HG03558 (cell line): ENCODE results near the gene DAB2IP.
"Not testable (repeated sequence)": the region's sequence is repeated elsewhere in the genome, so short reads cannot be mapped to it uniquely, and the experiment has no call there.

Experiments
- ATAC-seq: cut with Tn5 transposase; IDR thresholded peaks from one replicate; pipeline ENCODE4 v1.9.1; 2021; ENCODE audit warnings: moderate number of reproducible peaks; ENCODE audit not compliant: unreplicated experiment; ENCODE audit errors: extremely low read depth

DAB2IP gene

DNA sequence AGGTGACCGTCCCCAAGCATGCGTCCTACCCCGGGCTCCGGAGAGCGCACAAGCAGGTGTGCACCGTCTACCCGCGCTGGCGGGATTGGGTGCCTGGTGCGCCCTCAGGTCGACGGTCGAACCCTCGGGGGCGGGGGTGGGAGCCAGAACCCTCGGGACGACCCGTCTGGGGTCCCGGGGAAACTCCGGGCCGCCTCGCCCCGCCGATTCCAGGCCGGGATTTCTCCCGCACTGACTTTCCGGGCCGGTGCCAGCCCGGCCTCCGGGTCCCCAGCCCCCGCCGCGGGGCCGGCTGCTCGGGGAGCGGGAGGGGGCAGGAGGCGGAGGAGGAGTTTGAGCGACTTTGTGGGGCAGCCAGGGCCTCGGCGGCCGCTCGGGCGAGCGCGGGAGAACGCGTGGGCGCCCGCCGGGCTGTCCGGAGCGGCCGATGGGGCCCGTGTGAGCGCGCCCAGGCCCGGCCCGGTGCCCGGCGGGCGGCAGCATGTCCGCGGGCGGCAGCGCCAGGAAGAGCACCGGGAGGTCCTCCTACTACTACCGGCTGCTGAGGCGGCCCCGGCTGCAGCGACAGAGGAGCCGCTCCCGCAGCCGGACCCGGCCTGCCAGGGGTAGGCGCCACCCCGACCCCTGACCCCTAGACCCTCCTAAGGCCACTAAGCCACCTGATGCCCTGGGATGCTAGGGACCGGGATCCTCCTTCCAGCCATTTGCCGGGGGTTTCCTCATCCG lies at the start of gene DAB2IP:
Gene DAB2IP, plus strand, starts transcription at position 340 of the 726 bp plus-strand sequence. Its CDS starts 142 bp downstream, at position 482.
- ATAC-seq: no peak

GRCh38 chr9:121603028-121603427 lies 48.4 kb upstream of the DAB2IP start:
- ATAC-seq: no peak

- ATAC-seq: no peak
Measured at GRCh38 chr9:121604242-121604641, 47.2 kb upstream of the DAB2IP start.

GRCh38 chr9:121604654-121605053 lies 46.8 kb upstream of the DAB2IP start:
- no peak for ATAC-seq

DNA sequence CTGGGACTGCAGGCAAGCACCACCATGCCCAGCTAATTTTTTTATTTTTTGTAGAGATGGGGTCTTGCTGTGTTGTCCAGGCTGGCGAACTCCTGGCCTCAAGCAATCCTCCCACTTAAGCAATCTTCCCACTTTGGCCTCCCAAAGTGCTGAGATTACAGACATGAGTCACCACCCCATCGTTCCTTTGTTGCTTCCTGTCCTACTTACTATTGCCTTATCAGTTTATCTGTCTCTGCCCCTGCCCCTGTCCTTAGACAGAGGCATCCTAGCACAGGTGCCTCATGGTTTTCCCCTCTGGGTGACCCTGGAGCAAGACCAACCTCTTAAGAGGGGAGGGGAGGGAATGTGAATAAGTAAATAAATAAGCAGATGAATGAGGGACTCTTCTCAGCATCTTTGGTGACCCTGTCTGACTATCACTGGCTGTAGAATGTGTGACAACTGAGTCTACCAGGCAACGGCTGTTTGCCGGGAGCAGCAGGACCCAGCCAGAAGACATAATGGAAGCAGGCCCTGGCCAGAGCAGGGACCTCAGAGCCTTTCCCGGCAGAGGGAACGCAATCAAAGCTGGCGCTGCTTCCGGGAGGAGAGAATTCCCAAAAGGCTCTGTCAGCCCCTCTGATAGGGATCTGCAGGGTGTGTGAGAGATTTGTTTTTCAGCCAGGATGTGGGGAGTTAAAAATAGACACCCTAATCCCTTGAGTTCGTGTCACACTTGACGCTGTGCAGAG lies 43.8 kb upstream of the DAB2IP start:
- no peak for ATAC-seq

DNA sequence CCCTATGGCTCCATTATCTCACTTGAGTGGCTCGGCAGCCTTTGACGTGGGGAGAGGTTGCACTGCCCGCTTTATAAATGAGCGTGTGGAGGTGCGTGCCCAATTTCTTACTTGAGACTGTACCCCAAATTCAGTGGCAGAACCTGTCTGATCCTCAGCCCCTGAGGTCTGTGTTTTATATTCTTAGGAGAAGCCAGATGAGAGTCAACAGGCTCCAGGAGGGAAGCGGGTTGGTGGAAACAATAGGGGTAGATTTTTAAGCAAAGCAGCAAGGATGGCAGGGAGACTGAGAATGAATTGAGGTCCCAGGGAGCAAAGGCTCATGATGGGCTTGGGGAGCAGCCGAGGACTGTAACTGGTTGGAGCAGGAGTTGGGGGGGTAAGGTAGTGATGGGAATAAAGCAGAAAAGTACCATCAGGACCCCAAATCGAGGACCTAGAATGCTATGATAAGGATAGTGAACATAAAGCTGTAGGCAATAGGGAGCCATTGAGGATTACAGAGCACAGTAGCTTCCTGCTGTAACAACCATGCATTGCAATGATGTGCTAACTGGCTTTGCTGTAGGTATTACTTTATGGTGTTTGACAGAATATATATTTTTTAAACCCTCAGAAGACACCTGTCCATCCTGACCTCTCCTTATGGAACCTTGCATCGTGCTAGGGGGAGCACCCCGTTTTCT lies 43.1 kb upstream of the DAB2IP start:
- no peak for ATAC-seq

- ATAC-seq: no peak
Measured at GRCh38 chr9:121609822-121610637, 41.4 kb upstream of the DAB2IP start.

GRCh38 chr9:121610638-121610953 lies 40.8 kb upstream of the DAB2IP start:
- no peak for ATAC-seq

DNA sequence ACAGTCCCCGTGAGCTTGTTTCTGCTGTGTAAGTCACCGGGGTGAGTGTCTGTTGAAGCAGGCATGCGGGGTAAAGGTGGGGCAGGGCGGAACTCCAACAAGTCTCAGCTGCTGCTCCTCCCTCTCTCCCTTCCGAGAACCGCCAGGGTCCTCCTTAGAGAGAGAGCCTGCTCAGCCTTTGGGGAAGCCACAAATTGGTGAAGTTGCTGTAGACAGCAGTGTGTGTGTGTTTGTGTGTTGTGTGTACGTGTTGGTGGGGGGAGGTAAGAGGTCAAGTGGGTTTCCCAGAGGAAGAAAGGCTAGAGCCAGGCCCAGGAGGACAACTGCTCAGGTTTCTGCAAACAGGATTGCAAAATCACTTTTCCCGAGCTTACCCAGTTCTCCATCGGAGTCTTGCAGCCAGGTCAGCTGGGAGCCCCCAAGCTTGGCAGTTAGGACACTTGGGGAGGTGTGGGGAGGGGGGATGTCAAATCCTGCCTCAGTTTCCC lies 38.9 kb upstream of the DAB2IP start:
- ATAC-seq: no peak

GRCh38 chr9:121613009-121613752 lies 38.3 kb upstream of the DAB2IP start:
- ATAC-seq: no peak

DNA sequence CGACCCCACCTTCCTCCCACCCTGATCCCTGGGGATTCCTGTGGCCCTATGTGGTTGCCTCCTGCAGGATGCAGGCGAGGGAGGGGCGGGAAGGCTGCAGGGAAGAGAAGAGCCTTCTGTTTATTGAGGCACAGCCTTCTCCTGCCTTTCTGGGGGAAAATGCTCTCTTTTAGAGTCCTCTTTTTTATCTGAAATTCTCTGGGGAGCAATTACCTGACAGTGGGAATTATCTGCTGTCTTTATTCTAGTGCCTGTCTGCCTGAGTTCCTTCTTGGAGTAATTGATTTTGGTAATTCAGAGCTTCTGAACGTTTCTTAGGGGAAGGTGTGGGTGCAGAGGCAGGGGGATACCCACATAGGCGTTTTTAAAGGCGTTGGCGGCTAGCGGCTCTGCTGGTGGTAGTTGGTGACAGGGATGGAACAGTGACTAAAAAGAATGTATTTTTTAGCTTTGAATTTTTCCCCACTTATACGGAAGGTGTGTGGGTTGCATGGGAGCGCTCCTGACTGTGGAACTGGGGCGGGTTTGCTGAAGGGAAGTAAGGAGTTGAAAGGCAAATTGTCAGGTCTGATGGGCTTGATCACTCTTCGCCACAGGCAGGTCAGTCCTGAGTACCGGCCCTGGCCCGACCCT lies 35.2 kb upstream of the DAB2IP start:
- no peak for ATAC-seq

GRCh38 chr9:121618504-121618903 lies 32.9 kb upstream of the DAB2IP start:
- no peak for ATAC-seq

- not testable (repeated sequence) for ATAC-seq
Measured at GRCh38 chr9:121618910-121619309, 32.5 kb upstream of the DAB2IP start.

DNA sequence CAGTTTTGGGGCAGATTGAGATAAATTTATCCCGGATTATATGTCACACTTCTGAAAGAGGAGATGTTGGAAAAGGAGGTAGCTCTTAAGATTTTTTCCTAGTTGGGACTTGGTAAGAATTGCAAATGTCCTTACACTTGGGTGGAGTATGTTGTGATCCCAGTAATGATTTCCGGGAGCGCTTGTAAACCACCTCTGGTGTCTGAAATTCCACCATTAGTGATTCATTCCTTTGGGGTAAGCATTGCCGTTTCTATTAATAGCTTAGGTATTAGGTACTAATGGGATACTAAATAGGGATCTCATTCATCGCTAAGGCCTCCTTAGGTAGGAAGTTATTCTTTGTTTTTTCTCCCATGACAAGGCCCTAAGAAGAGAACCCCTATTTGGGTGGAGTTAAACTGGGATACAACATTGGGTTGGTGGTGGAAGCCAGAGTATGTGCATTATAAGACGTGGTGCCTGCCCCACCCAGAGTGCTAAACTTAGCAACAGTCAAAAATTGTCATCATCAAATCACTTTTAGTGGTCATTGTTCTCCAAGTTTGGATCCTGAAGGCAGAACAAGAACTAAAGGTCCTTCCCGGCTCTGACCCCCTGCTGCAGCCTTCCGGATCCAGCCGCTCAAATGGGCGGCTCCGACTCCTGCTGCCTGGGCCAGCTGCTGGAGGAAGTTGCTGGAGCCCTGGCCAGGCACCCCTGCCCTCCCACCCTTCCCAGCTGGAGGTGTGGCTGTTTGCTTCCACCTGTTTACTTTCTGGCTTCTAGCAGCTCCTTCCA lies 31.7 kb upstream of the DAB2IP start:
- ATAC-seq: no peak

- ATAC-seq: no peak
Measured at GRCh38 chr9:121620325-121620673, 31.1 kb upstream of the DAB2IP start.

DNA sequence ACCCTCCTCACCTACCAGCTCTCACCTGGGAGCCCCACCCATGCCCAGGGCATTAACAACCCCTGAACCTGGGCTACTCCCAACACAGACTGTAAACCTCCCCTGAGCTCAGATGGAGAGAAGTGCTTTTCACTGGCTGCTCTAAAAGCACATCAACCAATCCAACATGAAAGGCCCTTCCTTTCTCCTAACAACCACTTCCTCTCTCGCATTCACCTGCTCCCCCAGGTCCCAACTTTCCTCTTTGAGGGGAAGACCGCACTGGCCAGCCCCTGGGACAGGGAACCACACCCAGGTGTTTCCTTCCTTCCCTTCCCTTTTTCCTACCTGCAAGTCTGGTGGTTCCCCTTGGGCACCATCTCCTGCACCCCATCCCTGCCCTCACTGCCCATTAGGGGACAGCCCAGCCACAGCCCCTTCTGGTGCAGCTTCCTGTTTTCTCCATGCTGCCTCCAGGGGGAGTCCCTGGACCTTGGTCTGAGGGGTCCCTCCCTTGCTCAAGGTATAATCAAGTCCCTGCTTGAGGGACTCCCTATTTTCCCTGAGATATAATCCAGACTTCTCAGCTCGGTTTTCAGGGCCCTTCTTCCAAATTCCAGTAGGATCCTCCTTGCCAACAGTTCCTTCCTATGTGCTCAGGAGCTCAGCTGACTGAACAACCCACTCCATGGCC lies 30.5 kb upstream of the DAB2IP start:
- ATAC-seq: no peak

- no peak for ATAC-seq
Measured at GRCh38 chr9:121622387-121623203, 28.8 kb upstream of the DAB2IP start.
